ENCODE data around the gene NCL.
"Not testable (repeated sequence)": the region's sequence is repeated elsewhere in the genome, so short reads cannot be mapped to it uniquely, and the experiment has no call there.

The NCL gene

DNA sequence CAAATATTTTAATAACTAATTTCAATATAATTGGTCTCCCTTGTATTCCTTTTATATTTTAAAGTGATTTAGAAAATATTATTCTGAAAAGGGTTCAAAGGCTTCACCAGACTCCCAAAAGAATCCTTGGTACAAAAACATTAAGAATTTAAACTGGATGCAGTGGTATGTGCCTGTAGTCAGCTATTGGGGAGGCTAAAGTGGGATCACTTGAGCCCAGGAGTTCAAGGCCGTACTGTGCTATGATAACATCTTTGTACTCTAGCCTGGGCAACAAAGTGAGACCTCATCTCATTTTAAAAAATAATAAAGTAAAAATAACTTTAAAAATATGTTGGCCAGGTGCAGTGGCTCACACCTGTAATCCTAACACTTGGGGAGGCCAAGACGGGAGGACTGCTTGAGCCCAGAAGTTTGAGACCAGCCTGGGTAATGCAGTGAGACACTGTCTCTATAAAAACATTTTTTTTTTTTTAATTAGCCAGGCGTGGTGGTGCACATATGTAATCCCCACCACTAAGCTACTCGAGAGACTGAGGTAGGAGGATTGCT is 14.7 kb downstream of the NCL start:
- DNase-seq (ENCODE audit: low spot score), result no peak
- in situ Hi-C loops (cut with MboI; ENCODE audit: low sequenced_read_pairs, unreplicated experiment), result no loop called here
- no peak for TF ChIP-seq CTCF (IDR thresholded peaks at IDR 0.05; ENCODE audit: borderline replicate concordance, control extremely low read depth, extremely low read depth, insufficient read depth, missing control alignments)

GRCh38 chr2:231436957-231437356 is 27.3 kb downstream of the NCL start:
- in situ Hi-C loops (cut with MboI; ENCODE audit: low sequenced_read_pairs, unreplicated experiment), result no loop called here
- no peak for DNase-seq (ENCODE audit: low spot score)
- no peak for TF ChIP-seq CTCF (IDR thresholded peaks at IDR 0.05; ENCODE audit: borderline replicate concordance, control extremely low read depth, extremely low read depth, insufficient read depth, missing control alignments)

- in situ Hi-C loops (cut with MboI; ENCODE audit: low sequenced_read_pairs, unreplicated experiment), result no loop called here
Measured at GRCh38 chr2:231433990-231434389, 30.3 kb downstream of the NCL start.

GRCh38 chr2:231431606-231432005 is 32.7 kb downstream of the NCL start:
- in situ Hi-C loops (cut with MboI; ENCODE audit: low sequenced_read_pairs, unreplicated experiment), result no loop called here
- TF ChIP-seq CTCF (IDR thresholded peaks at IDR 0.05; ENCODE audit: borderline replicate concordance, control extremely low read depth, extremely low read depth, insufficient read depth, missing control alignments), result no peak
- DNase-seq (ENCODE audit: low spot score), result no peak

More at GRCh38 chr2:231433990-231434389, 30.3 kb downstream of the NCL start:
- DNase-seq (ENCODE audit: low spot score), result no peak
- TF ChIP-seq CTCF (IDR thresholded peaks at IDR 0.05; ENCODE audit: borderline replicate concordance, control extremely low read depth, extremely low read depth, insufficient read depth, missing control alignments), result no peak

GRCh38 chr2:231430437-231430836 is 33.8 kb downstream of the NCL start:
- in situ Hi-C loops (cut with MboI; ENCODE audit: low sequenced_read_pairs, unreplicated experiment); DNase-seq (ENCODE audit: low spot score): not testable (repeated sequence)

- in situ Hi-C loops (cut with MboI; ENCODE audit: low sequenced_read_pairs, unreplicated experiment), result no loop called here
- no peak for TF ChIP-seq CTCF (IDR thresholded peaks at IDR 0.05; ENCODE audit: borderline replicate concordance, control extremely low read depth, extremely low read depth, insufficient read depth, missing control alignments)
Measured at GRCh38 chr2:231429901-231430300, 34.4 kb downstream of the NCL start.

GRCh38 chr2:231429152-231429551 is 35.1 kb downstream of the NCL start:
- no peak for TF ChIP-seq CTCF (IDR thresholded peaks at IDR 0.05; ENCODE audit: borderline replicate concordance, control extremely low read depth, extremely low read depth, insufficient read depth, missing control alignments)
- DNase-seq (ENCODE audit: low spot score), result no peak
- in situ Hi-C loops (cut with MboI; ENCODE audit: low sequenced_read_pairs, unreplicated experiment), result no loop called here

More at GRCh38 chr2:231429901-231430300, 34.4 kb downstream of the NCL start:
- DNase-seq (ENCODE audit: low spot score), result no peak
